HepG2 (cell line): ENCODE results near the gene NT5DC4. TPM values are rescaled to one million over a fixed set of nuclear protein-coding genes. Genes with fewer than 3 reads are reported as not detected.

Experiments used
- AHR ChIP-seq: IDR thresholded peaks from 2 replicates; pipeline ENCODE4 v1.6.1; 2018; ENCODE audit warnings: missing genetic modification reagents, missing compliant biosample characterization
- ATF7-NPFF ChIP-seq: sonication (generic); formaldehyde crosslinking; IDR thresholded peaks from 2 replicates; pipeline ENCODE4 v1.8.1; 2023; ENCODE audit warnings: mild to moderate bottlenecking, low read depth, missing genetic modification reagents, moderate library complexity
- CENPX ChIP-seq: sonication (generic); formaldehyde crosslinking; IDR thresholded peaks from 2 replicates; pipeline ENCODE4 v1.9.0; 2021; ENCODE audit warnings: mild to moderate bottlenecking, missing genetic modification reagents, moderate library complexity
- MED1 ChIP-seq: sonication (generic); formaldehyde crosslinking; IDR thresholded peaks from 2 replicates; pipeline ENCODE4 v1.4.0; 2020; ENCODE audit warnings: missing genetic modification reagents
- RAD51 ChIP-seq: fragments of 450-650 bp; IDR thresholded peaks from 2 replicates; pipeline ENCODE4 v1.6.1; 2016; ENCODE audit warnings: borderline replicate concordance
- RBAK ChIP-seq: sonication (generic); formaldehyde crosslinking; IDR thresholded peaks from 2 replicates; pipeline ENCODE4 v1.5.1; 2020; ENCODE audit warnings: mild to moderate bottlenecking, missing genetic modification reagents
- TCF7L2 ChIP-seq: IDR thresholded peaks from 2 replicates; pipeline ENCODE4 v1.6.1; 2011; ENCODE audit warnings: mild to moderate bottlenecking, low read depth, low read length, moderate library complexity
- ZNF333 ChIP-seq: sonication (generic); formaldehyde crosslinking; IDR thresholded peaks from 2 replicates; pipeline ENCODE4 v1.4.0; 2020; ENCODE audit warnings: mild to moderate bottlenecking, missing genetic modification reagents, borderline replicate concordance
- ZNF557 ChIP-seq: sonication (generic); formaldehyde crosslinking; IDR thresholded peaks from 2 replicates; pipeline ENCODE4 v1.4.0; 2020; ENCODE audit warnings: missing genetic modification reagents
- ZNF614 ChIP-seq: IDR thresholded peaks from 2 replicates; pipeline ENCODE4 v1.6.1; 2018; ENCODE audit warnings: missing biosample characterization, missing genetic modification reagents, inconsistent platforms, borderline replicate concordance
- polyA plus RNA-seq, 8 experiments: library from polyadenylated mRNA; depleted of rRNA in 3 of 8; stranded (reverse) in 7 of 8; unstranded in 1 of 8; fragments of >200 nt; fragmentation: Illumina TruSeq in 4 of 8; extraction: Trizol in 4 of 8; gene quantifications; 2 replicates each; pipeline versions ENCODE4 v1.2.1 to v1.2.3, GENCODE V29; 2011 to 2016; ENCODE audit warnings: low read depth in 4 of 8, missing spikeins in 1 of 8, mixed read lengths in 1 of 8; ENCODE audit not compliant: insufficient read depth in 1 of 8
- total RNA-seq, 5 experiments: library from RNA; depleted of rRNA; stranded (reverse); fragments of >200 nt; fragmentation: Illumina TruSeq; extraction: Trizol; gene quantifications; 2 replicates each; pipeline ENCODE4 v1.2.3, GENCODE V29; 2016; ENCODE audit warnings: low read depth in 1 of 5
- TF ChIP-seq, protein P1 (sequence below): sonication (generic); formaldehyde crosslinking; IDR thresholded peaks from 2 replicates; pipeline ENCODE4 v1.5.1; 2020; ENCODE audit warnings: mild to moderate bottlenecking, missing genetic modification reagents, moderate library complexity
- TF ChIP-seq, protein P2 (sequence below): sonication (generic); formaldehyde crosslinking; IDR thresholded peaks from 2 replicates; pipeline ENCODE4 v1.9.0; 2021; ENCODE audit warnings: missing genetic modification reagents, mild to moderate bottlenecking, borderline replicate concordance
- TF ChIP-seq, protein P3 (sequence below): sonication (generic); formaldehyde crosslinking; IDR thresholded peaks from 2 replicates; pipeline ENCODE4 v1.5.1; 2020; ENCODE audit warnings: mild to moderate bottlenecking, missing genetic modification reagents, borderline replicate concordance
- TF ChIP-seq, protein P4 (sequence below): sonication (generic); formaldehyde crosslinking; IDR thresholded peaks from 2 replicates; pipeline ENCODE4 v1.4.0; 2020; ENCODE audit warnings: missing genetic modification reagents, mild to moderate bottlenecking, borderline replicate concordance

The NT5DC4 gene
- total and polyA plus RNA-seq, 2 of the 13 experiments (the other 11 are each of a cell fraction or from before 2014, with no cell fraction given), result 0.04 to 4.2 TPM

DNA sequence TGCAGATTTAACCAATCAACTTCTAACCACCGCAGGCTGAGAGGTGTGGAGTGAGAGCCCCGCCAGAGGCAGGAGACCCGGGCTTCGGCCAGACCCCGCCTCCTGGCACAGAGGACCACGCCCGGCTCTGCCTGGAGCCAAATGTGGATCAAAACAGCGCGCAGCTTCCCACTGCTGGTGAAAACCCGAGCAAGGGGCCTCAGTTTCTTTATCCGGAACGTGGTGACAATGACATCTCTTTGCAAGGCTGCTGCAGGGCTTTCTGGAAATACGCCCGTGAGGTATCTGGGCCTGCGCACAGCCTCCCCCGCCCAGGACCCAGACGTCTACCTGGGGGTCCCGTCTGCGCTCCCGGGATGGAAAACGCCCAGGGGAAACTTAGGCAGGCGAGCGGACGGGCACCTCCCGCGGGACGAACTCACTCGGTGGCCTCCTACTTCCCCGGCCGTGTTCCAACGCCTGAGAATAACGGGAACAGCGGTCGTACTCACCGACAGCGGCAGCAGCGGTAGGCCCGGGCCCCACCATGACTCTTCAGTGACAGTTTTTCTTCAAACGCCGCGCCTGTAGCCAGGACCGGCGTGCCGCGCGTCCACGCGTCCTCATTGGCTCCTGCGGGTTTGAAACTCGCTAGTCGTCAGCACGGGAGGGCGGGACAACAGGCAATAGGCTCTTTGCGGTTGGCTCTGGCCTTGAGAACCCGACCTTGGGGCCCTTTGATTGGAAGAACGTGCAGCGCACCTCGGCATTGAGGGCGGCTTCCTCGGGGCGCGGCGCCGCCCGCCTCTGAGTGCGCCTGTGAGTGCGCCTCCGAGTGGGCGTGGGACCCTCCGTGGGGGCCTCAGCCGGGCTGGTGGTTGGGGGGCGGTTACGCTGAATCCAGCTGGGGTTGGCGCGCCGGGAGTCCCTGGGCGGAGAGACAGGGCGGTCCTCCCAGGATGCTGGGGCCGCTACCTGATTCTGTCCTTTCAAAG is 43.5 kb downstream of the NT5DC4 start, which contains the start of gene CKAP2L (continued):
- TF ChIP-seq, protein P1, sequence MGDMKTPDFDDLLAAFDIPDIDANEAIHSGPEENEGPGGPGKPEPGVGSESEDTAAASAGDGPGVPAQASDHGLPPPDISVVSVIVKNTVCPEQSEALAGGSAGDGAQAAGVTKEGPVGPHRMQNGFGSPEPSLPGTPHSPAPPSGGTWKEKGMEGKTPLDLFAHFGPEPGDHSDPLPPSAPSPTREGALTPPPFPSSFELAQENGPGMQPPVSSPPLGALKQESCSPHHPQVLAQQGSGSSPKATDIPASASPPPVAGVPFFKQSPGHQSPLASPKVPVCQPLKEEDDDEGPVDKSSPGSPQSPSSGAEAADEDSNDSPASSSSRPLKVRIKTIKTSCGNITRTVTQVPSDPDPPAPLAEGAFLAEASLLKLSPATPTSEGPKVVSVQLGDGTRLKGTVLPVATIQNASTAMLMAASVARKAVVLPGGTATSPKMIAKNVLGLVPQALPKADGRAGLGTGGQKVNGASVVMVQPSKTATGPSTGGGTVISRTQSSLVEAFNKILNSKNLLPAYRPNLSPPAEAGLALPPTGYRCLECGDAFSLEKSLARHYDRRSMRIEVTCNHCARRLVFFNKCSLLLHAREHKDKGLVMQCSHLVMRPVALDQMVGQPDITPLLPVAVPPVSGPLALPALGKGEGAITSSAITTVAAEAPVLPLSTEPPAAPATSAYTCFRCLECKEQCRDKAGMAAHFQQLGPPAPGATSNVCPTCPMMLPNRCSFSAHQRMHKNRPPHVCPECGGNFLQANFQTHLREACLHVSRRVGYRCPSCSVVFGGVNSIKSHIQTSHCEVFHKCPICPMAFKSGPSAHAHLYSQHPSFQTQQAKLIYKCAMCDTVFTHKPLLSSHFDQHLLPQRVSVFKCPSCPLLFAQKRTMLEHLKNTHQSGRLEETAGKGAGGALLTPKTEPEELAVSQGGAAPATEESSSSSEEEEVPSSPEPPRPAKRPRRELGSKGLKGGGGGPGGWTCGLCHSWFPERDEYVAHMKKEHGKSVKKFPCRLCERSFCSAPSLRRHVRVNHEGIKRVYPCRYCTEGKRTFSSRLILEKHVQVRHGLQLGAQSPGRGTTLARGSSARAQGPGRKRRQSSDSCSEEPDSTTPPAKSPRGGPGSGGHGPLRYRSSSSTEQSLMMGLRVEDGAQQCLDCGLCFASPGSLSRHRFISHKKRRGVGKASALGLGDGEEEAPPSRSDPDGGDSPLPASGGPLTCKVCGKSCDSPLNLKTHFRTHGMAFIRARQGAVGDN (CRISPR knock-in tag), result peak; percentile 90
- TF ChIP-seq AHR (CRISPR knock-in tag) (peak; percentile 4; the same call in 1 of the 2 replicates), CENPX (CRISPR knock-in tag) (no peak), ZNF333 (CRISPR knock-in tag) (peak; percentile 82; the same call in 1 of the 2 replicates), TCF7L2 (no peak), ZNF614 (CRISPR knock-in tag) (no peak), ATF7-NPFF (CRISPR knock-in tag) (peak; percentile 100), RAD51 (no peak), RBAK (CRISPR knock-in tag) (no peak), MED1 (peak; percentile 76), ZNF557 (CRISPR knock-in tag) (0 out of 2 replicates have a peak, but pooled peaks have one; percentile 42)
- TF ChIP-seq, protein P2, sequence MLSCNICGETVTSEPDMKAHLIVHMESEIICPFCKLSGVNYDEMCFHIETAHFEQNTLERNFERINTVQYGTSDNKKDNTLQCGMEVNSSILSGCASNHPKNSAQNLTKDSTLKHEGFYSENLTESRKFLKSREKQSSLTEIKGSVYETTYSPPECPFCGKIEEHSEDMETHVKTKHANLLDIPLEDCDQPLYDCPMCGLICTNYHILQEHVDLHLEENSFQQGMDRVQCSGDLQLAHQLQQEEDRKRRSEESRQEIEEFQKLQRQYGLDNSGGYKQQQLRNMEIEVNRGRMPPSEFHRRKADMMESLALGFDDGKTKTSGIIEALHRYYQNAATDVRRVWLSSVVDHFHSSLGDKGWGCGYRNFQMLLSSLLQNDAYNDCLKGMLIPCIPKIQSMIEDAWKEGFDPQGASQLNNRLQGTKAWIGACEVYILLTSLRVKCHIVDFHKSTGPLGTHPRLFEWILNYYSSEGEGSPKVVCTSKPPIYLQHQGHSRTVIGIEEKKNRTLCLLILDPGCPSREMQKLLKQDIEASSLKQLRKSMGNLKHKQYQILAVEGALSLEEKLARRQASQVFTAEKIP (CRISPR knock-in tag), result no peak
- TF ChIP-seq, protein P3, sequence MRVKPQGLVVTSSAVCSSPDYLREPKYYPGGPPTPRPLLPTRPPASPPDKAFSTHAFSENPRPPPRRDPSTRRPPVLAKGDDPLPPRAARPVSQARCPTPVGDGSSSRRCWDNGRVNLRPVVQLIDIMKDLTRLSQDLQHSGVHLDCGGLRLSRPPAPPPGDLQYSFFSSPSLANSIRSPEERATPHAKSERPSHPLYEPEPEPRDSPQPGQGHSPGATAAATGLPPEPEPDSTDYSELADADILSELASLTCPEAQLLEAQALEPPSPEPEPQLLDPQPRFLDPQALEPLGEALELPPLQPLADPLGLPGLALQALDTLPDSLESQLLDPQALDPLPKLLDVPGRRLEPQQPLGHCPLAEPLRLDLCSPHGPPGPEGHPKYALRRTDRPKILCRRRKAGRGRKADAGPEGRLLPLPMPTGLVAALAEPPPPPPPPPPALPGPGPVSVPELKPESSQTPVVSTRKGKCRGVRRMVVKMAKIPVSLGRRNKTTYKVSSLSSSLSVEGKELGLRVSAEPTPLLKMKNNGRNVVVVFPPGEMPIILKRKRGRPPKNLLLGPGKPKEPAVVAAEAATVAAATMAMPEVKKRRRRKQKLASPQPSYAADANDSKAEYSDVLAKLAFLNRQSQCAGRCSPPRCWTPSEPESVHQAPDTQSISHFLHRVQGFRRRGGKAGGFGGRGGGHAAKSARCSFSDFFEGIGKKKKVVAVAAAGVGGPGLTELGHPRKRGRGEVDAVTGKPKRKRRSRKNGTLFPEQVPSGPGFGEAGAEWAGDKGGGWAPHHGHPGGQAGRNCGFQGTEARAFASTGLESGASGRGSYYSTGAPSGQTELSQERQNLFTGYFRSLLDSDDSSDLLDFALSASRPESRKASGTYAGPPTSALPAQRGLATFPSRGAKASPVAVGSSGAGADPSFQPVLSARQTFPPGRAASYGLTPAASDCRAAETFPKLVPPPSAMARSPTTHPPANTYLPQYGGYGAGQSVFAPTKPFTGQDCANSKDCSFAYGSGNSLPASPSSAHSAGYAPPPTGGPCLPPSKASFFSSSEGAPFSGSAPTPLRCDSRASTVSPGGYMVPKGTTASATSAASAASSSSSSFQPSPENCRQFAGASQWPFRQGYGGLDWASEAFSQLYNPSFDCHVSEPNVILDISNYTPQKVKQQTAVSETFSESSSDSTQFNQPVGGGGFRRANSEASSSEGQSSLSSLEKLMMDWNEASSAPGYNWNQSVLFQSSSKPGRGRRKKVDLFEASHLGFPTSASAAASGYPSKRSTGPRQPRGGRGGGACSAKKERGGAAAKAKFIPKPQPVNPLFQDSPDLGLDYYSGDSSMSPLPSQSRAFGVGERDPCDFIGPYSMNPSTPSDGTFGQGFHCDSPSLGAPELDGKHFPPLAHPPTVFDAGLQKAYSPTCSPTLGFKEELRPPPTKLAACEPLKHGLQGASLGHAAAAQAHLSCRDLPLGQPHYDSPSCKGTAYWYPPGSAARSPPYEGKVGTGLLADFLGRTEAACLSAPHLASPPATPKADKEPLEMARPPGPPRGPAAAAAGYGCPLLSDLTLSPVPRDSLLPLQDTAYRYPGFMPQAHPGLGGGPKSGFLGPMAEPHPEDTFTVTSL (CRISPR knock-in tag), result no peak
- TF ChIP-seq, protein P4, sequence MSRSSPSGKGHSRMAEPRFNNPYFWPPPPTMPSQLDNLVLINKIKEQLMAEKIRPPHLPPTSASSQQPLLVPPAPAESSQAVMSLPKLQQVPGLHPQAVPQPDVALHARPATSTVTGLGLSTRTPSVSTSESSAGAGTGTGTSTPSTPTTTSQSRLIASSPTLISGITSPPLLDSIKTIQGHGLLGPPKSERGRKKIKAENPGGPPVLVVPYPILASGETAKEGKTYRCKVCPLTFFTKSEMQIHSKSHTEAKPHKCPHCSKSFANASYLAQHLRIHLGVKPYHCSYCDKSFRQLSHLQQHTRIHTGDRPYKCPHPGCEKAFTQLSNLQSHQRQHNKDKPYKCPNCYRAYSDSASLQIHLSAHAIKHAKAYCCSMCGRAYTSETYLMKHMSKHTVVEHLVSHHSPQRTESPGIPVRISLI (CRISPR knock-in tag), result peak; percentile 51; the same call in 1 of the 2 replicates
